Neural cell (in vitro differentiated cells): ENCODE data around the gene CDC45. TPM values are rescaled to one million over a fixed set of nuclear protein-coding genes. Genes with fewer than 3 reads are reported as not detected.

Experiments used
- H2AFZ ChIP-seq: fragments of 200-600, 300-800 bp; sonication (generic), shearing (Covaris generic); 2 replicates; pipeline ENCODE4 v1.6.0; 2014; ENCODE audit warnings: low read depth, mild to moderate bottlenecking, antibody characterized with exemption, low read length, moderate library complexity
- H3F3A ChIP-seq: fragments of 200-600 bp; shearing (Covaris generic); 2 replicates; pipeline ENCODE4 v1.6.1; 2016; ENCODE audit warnings: mild to moderate bottlenecking, moderate library complexity, mixed read lengths, antibody characterized with exemption, low read length; ENCODE audit not compliant: insufficient read depth, poor library complexity, severe bottlenecking
- H3K27ac ChIP-seq: fragments of 200-600, 300-800 bp; sonication (generic), shearing (Covaris generic); 2 replicates; pipeline ENCODE4 v1.5.1; 2014; ENCODE audit warnings: mild to moderate bottlenecking, low read length, moderate library complexity
- H3K27me3 ChIP-seq: fragments of 300-800, 200-600 bp; sonication (generic), shearing (Covaris generic); 2 replicates; pipeline ENCODE4 v1.6.0; 2014; ENCODE audit warnings: mild to moderate bottlenecking, low read depth, low read length, moderate library complexity; ENCODE audit not compliant: insufficient read depth
- H3K36me3 ChIP-seq: fragments of 300-800, 200-600 bp; sonication (generic), shearing (Covaris generic); 2 replicates; pipeline ENCODE4 v1.5.1; 2014; ENCODE audit warnings: mild to moderate bottlenecking, antibody characterized with exemption, low read length, moderate library complexity; ENCODE audit not compliant: insufficient read depth
- H3K4me2 ChIP-seq: fragments of 300-800, 200-600 bp; sonication (generic), shearing (Covaris generic); 2 replicates; pipeline ENCODE4 v1.6.0; 2014; ENCODE audit warnings: mild to moderate bottlenecking, low read length
- H3K4me3 ChIP-seq: fragments of 300-800, 200-600 bp; sonication (generic), shearing (Covaris generic); 2 replicates; pipeline ENCODE4 v1.5.1; 2014; ENCODE audit warnings: mild to moderate bottlenecking, low read length, moderate library complexity
- H3K79me2 ChIP-seq: fragments of 200-600 bp; shearing (Covaris generic); replicated peaks from 2 replicates; pipeline ENCODE4 v1.6.0; 2014; ENCODE audit warnings: mild to moderate bottlenecking, low read length, moderate library complexity; ENCODE audit not compliant: insufficient read depth
- H3K9ac ChIP-seq: fragments of 300-800, 200-600 bp; sonication (generic), shearing (Covaris generic); 2 replicates; pipeline ENCODE4 v1.6.1; 2016; ENCODE audit warnings: mild to moderate bottlenecking, low read length, mixed read lengths
- H3K9me2 ChIP-seq: fragments of 200-600 bp; shearing (Covaris generic); 2 replicates; pipeline ENCODE4 v1.6.1; 2016; ENCODE audit warnings: mild to moderate bottlenecking, low read length, mixed read lengths; ENCODE audit not compliant: insufficient read depth
- H3K9me3 ChIP-seq: fragments of 200-600, 300-800 bp; sonication (generic), shearing (Covaris generic); 2 replicates; pipeline ENCODE4 v1.6.1; 2016; ENCODE audit warnings: mild to moderate bottlenecking, mixed run types, low read length, moderate library complexity, mixed read lengths
- H4K20me1 ChIP-seq: fragments of 200-600 bp; shearing (Covaris generic); 2 replicates; pipeline ENCODE4 v1.6.1; 2016; ENCODE audit warnings: mild to moderate bottlenecking, mixed run types; ENCODE audit not compliant: insufficient read depth
- CTCF ChIP-seq: fragments of 450-650 bp; IDR thresholded peaks from 2 replicates; pipeline ENCODE4 v1.5.1; 2014; ENCODE audit warnings: antibody characterized with exemption, mild to moderate bottlenecking, moderate library complexity; ENCODE audit not compliant: poor library complexity, severe bottlenecking
- EP300 ChIP-seq: fragments of 450-650 bp; conservative IDR thresholded peaks from 2 replicates; pipeline ENCODE4 v1.6.1; 2014; ENCODE audit warnings: antibody characterized with exemption, mild to moderate bottlenecking, moderate library complexity; ENCODE audit not compliant: poor library complexity, severe bottlenecking
- EZH2 ChIP-seq: fragments of 200-600, 300-800 bp; shearing (Covaris generic), sonication (generic); IDR thresholded peaks from 2 replicates; pipeline ENCODE4 v1.6.1; 2014; ENCODE audit warnings: antibody characterized with exemption, low read length, borderline replicate concordance, mild to moderate bottlenecking; ENCODE audit not compliant: insufficient read depth, poor library complexity, severe bottlenecking
- MXI1 ChIP-seq: fragments of 450-650 bp; conservative IDR thresholded peaks from 2 replicates; pipeline ENCODE4 v1.6.1; 2014; ENCODE audit warnings: antibody characterized with exemption, mild to moderate bottlenecking; ENCODE audit not compliant: poor library complexity, severe bottlenecking
- POLR2AphosphoS5 ChIP-seq: IDR thresholded peaks from 2 replicates; pipeline ENCODE4 v1.6.1; 2012
- RAD21 ChIP-seq: fragments of 450-650 bp; conservative IDR thresholded peaks from 2 replicates; pipeline ENCODE4 v1.6.1; 2014; ENCODE audit warnings: antibody characterized with exemption, mild to moderate bottlenecking, moderate library complexity
- REST ChIP-seq: IDR thresholded peaks from 2 replicates; pipeline ENCODE4 v1.6.1; 2012; ENCODE audit warnings: borderline replicate concordance
- SMC3 ChIP-seq: fragments of 450-650 bp; conservative IDR thresholded peaks from 2 replicates; pipeline ENCODE4 v1.6.1; 2014; ENCODE audit warnings: antibody characterized with exemption, mild to moderate bottlenecking, moderate library complexity; ENCODE audit not compliant: poor library complexity
- TAF1 ChIP-seq: IDR thresholded peaks from 2 replicates; pipeline ENCODE4 v1.6.1; 2012; ENCODE audit warnings: low read depth
- polyA plus RNA-seq: library from polyadenylated mRNA; depleted of rRNA; stranded (reverse); fragments of >200 nt; gene quantifications from 2 replicates; pipeline ENCODE4 v1.2.3, GENCODE V29; 2014

CDC45 gene
- polyA plus RNA-seq, 1 donor from 2014 or later, result 3.2 TPM

- Histone ChIP-seq H3K9me2 (no peaks in the 10 kb centered on the region), H3K27me3 (no peaks in the 10 kb centered on the region), H3K9ac (no peak overlapping the region), H3K4me3 (no peak overlapping the region), H3F3A (no peaks in the 10 kb centered on the region), H2AFZ (no peak overlapping the region), H3K36me3 (peaks cover 9% of the 10 kb centered on the region), H3K27ac (no peak overlapping the region), H3K9me3 (no peaks in the 10 kb centered on the region), H4K20me1 (no peaks in the 10 kb centered on the region), H3K79me2 (no peaks in the 10 kb centered on the region), H3K4me2 (no peak overlapping the region)
- no peak for TF ChIP-seq MXI1
- TF ChIP-seq RAD21, result no peak
- TF ChIP-seq POLR2AphosphoS5, result no peak
- no peak for TF ChIP-seq EP300
- TF ChIP-seq EZH2, result no peak
- no peak for TF ChIP-seq TAF1
- TF ChIP-seq CTCF, result no peak
- no peak for TF ChIP-seq SMC3
- no peak for TF ChIP-seq REST
Observed at GRCh38 chr22:19455585-19456370, 23.9 kb upstream of the CDC45 start.

- H4K20me1 ChIP-seq, result no peaks in the 10 kb centered on the region
- no peak overlapping the region for H3K27ac ChIP-seq
- TF ChIP-seq TAF1 (no peak), CTCF (no peak), RAD21 (no peak), SMC3 (no peak), MXI1 (no peak), EP300 (no peak), POLR2AphosphoS5 (no peak), REST (no peak), EZH2 (no peak)
- H3K79me2 ChIP-seq, result no peaks in the 10 kb centered on the region
- no peaks in the 10 kb centered on the region for H3K9me3 ChIP-seq
- no peak overlapping the region for H3K9ac ChIP-seq
- H3K36me3 ChIP-seq, result peaks cover 9% of the 10 kb centered on the region
- no peak overlapping the region for H2AFZ ChIP-seq
- no peak overlapping the region for H3K4me2 ChIP-seq
- no peaks in the 10 kb centered on the region for H3K9me2 ChIP-seq
- H3K27me3 ChIP-seq, result no peaks in the 10 kb centered on the region
- no peak overlapping the region for H3K4me3 ChIP-seq
- H3F3A ChIP-seq, result no peaks in the 10 kb centered on the region
Observed at GRCh38 chr22:19456541-19456940, 23.2 kb upstream of the CDC45 start.
